ENCODE data around the gene ADAMTSL2.

The ADAMTSL2 gene

GRCh38 chr9:133591116-133591910, 56.8 kb downstream of the ADAMTSL2 start:
- no peak for DNase-seq

- no peak for DNase-seq
Measured at GRCh38 chr9:133591985-133592384, 57.5 kb downstream of the ADAMTSL2 start.

GRCh38 chr9:133592731-133593409, 58.4 kb downstream of the ADAMTSL2 start:
- no peak for DNase-seq

DNA sequence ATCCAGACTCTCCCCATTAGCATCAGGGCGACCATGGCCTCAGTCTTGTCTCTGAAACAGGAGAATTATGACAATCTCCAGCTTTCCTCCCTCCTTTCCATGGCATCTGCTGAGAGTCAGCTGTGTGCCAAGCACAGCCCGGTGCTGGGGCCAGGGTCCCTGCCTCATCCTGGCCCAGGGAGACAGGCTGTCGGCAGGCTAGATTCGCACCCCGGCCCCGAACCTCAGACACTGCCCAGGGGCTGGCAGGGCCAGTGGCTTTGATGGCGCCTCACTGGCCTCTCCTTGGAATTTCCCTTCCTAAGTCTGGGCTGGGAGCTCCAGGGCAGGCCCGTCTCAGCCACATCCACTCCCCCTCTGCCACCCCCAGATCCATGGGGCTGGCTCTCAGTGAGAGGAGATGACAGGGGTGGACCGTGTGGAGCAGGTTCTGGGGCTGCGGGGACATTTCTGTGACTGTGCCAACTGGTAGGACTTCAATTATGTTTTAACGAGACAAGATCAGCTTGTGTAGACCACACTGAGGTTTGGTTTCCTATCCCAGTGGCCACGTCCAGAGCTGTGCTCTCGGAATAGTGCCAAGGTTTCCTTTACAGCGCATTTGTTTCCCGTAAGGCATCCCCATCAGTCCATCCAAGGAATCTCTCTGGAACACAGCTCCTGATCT, 59.2 kb downstream of the ADAMTSL2 start:
- DNase-seq, result no peak

DNA sequence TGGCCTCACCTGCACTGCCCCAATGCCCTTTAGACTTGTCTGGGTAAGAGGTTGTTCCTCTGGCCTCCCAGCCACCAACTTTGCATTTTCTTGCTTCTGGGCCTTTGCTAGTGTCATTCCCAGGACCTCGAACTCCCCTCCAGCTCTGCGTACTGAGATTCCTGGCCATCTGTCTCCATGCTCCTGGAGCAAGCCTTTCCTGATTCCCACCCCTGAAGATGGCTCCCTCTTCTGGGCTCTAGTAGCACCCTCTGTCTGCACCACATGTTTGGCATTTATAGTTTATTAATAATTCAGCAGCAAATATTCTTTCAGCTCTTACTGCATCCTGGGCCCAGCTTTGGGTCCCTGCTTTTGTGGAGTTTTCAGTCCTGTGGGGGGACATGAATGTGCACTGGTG, 59.8 kb downstream of the ADAMTSL2 start:
- no peak for DNase-seq

GRCh38 chr9:133595910-133596309, 61.4 kb downstream of the ADAMTSL2 start:
- DNase-seq, result no peak

GRCh38 chr9:133597316-133597957, 62.9 kb downstream of the ADAMTSL2 start:
- no peak for DNase-seq

DNA sequence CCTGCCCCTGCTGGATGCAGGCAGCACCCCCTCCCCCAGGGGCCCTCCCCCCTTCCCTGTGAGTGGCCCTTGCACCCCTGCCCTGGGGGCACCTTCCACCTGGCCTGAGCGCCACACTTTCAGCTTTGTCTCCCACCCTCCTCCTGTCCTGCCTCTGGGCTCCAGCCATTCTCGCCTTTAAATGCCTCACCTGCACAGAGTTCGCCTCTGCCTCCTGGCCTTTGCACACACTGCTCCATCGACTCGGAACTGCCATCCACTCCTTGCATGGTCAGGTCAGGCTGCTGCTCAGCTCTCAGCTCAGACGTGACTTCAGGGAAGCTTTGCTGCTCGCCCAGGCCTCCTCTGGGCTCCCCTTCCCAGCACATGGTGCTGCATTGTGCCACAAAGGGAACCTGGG, 64.5 kb downstream of the ADAMTSL2 start:
- no peak for DNase-seq

DNA sequence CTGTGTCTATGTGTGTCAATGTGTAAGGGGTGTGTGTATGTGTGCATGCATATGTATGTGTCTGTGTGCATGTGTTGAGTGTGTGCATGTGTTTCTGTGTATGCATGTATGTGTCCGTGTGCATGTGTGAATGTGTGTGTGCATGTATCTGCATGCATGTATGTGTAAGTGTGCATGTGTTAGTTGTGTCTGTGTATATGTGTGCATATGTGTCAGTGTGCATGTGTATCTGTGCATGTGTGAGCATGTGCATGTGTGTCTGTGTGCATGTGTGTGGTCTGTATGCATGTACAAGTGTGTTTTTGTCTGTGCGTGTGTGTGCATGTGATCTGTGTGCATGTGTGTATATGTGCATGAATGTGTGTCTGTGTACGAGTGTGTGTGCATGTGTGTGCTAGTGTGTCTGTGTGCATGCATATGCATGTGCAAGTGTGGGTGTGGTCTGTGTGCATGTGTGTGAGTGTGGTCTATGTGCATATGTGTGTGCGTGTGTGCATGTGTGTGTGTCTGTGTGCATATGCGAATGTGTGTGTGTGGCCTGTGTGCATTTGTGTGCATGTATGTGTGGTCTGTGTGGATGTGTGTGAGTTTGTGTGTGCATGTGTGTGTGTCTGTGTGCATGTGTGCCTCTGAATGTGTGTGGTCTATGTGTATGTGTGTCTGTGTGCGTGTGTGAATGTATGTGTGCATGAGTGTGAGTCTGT, 65.1 kb downstream of the ADAMTSL2 start:
- DNase-seq, result no peak

GRCh38 chr9:133600739-133601138, 66.2 kb downstream of the ADAMTSL2 start:
- DNase-seq, result no peak

DNA sequence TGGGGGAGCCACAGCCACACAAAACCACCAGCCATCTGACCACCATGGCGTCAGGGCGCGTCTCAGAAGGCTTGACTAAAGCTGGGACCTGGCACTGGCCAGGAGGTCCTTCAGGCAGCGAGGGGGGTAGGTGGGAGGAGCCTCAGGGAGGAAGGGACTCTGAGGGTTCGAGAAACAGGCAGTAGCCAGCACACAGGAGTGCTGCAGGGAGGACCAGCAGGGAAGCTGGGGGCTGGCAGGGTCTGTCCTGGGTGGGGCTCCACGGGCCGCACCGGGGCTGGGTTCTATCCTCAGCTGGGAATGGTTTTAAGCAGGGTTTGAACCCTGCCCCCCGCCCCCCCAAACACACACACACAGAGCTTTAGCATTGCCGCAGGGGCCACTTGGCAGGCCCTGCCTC, 67.2 kb downstream of the ADAMTSL2 start:
- no peak for DNase-seq

GRCh38 chr9:133602277-133602676, 67.8 kb downstream of the ADAMTSL2 start:
- DNase-seq, result no peak

DNA sequence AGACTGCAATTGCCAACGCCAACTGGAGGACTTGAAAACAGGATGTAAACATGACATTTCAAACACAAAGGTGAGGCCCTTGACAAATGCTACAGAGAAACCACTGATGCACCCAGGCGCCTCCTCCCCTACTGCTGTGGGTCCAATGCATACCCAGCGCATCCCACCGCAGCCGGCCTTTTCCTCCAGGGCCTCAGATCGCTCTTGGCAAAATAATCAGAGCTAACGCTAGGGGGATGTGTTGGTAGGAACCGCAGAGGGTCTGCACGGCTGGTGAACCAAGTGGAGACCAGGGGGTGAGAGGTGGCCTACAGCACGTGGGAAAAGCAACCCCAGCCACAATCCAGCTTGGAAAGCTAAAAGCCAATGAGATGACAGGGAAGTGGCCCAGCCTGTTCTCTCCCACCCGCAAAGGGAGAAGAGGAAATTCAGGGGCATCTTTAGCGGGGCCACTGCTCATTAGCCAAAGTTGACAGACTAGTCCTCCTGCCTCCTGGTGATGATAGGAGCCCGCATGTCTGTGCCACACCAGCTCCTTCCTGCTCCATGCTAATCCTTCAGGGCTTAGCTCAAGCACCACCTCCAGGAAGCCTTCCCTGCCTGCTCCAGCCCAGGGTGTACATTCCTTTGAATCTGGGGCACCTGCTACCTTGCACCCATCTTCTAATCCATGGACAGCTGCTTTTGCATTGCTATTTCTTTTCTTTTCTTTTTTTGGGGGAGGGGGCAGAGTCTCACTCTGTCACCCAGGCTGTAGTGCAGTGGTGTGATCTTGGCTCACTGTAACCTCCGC, 68.8 kb downstream of the ADAMTSL2 start:
- no peak for DNase-seq

GRCh38 chr9:133604214-133604613, 69.7 kb downstream of the ADAMTSL2 start:
- no peak for DNase-seq

DNA sequence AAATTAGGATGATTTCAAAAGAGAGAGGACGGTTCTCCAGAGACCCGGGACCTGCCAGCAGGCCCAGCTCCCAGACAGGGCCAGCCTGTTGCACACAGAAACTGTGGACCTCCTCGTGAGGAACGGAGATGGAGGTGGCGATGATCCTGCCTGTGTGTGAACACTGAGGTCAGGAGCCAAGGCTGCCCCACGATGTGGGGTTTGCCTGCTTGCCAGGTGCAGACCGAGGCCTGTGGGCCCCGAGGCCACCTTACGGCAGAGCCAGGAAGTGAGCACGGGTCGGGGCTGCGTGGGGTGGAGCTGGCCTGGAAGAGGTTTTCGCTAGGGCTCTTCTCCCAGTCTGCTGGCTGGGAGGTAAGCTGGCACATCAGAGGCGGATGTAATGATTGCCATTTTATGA, 70.4 kb downstream of the ADAMTSL2 start:
- DNase-seq, result no peak

- no peak for DNase-seq
Measured at GRCh38 chr9:133605446-133605845, 70.9 kb downstream of the ADAMTSL2 start.

- DNase-seq, result no peak
Measured at GRCh38 chr9:133605856-133606707, 71.6 kb downstream of the ADAMTSL2 start.

DNA sequence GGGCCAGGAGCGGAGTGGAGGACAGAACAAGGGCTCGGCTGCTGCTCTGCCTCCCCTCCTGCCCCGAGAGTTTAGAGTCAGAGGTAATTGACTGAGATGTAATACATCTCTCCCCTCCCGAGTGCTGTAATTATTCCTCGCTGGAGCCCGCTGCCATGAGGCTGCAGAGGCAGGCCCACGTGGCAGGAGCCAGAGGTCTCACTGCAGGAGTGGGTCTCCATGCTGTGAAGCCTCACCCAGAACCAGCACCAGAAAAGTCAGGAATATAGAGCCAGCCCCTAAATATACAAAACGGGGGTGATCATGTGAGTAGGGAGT, 72.2 kb downstream of the ADAMTSL2 start:
- DNase-seq, result no peak

- DNase-seq, result no peak
Measured at GRCh38 chr9:133607381-133607780, 72.9 kb downstream of the ADAMTSL2 start.

- DNase-seq, result no peak
Measured at GRCh38 chr9:133607976-133608375, 73.5 kb downstream of the ADAMTSL2 start.

DNA sequence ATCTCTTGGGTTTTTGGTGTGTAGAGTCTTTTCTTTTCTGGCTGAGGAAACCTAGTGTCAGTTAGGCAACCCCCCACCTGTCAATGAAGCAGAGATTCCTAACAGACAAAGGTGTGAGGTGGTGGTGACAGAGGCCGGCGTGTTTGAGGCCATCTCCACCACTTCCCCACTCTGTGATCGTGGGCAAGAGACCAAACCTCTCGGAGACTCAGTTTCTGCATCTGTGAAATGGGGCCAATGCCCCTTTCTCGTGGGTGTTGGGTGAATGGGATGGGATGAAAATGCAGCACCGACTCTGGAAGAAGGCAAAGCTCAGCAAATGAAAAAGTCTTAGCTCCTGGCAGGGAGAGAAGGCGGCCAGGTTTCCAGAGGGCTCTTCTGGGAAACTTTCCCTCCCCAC, 73.9 kb downstream of the ADAMTSL2 start:
- no peak for DNase-seq

All from fibroblast of skin of abdomen (primary cell).